DND-41 (cell line): ENCODE measurements around the gene CACHD1.

Experiments used
- ATAC-seq: fragments of 200-7000 bp; cut with Tn5 transposase; 3 replicates; pipeline ENCODE4 v1.9.1; 2021; ENCODE audit warnings: low read depth; ENCODE audit not compliant: insufficient read depth
- DNase-seq: peaks from one replicate; pipeline ENCODE4 v3.0.0-alpha.2; 2020
- H2AFZ ChIP-seq: 2 replicates; pipeline ENCODE4 v1.6.0; 2012; ENCODE audit warnings: low read depth, low read length
- H3K27ac ChIP-seq: 2 replicates; pipeline ENCODE4 v1.5.1; 2012; ENCODE audit warnings: low read length, inconsistent platforms
- H3K27me3 ChIP-seq: fragments of 200-600 bp; sonication (generic); 2 replicates; pipeline ENCODE4 v1.6.0; 2012; ENCODE audit warnings: low read length, mild to moderate bottlenecking, inconsistent platforms; ENCODE audit not compliant: insufficient read depth, poor library complexity
- H3K36me3 ChIP-seq: 2 replicates; pipeline ENCODE4 v1.5.1; 2012; ENCODE audit warnings: low read length, inconsistent platforms; ENCODE audit not compliant: insufficient read depth
- H3K4me1 ChIP-seq: 2 replicates; pipeline ENCODE4 v1.5.1; 2012; ENCODE audit warnings: mild to moderate bottlenecking, low read length; ENCODE audit not compliant: insufficient read depth
- H3K4me2 ChIP-seq: 2 replicates; pipeline ENCODE4 v1.6.0; 2012; ENCODE audit warnings: mild to moderate bottlenecking, moderate library complexity, low read length, inconsistent platforms; ENCODE audit not compliant: insufficient read depth
- H3K4me3 ChIP-seq, 2 experiments: fragments of 200-600 bp in 1 of 2; shearing (Covaris generic) in 1 of 2; 2 replicates each; pipeline ENCODE4 v1.5.1; 2012 to 2016; ENCODE audit warnings: inconsistent platforms in 2 of 2, low read length in 2 of 2, mild to moderate bottlenecking in 2 of 2, low read depth in 1 of 2, moderate library complexity in 1 of 2
- H3K79me2 ChIP-seq: 2 replicates; pipeline ENCODE4 v1.6.0; 2012; ENCODE audit warnings: low read length, inconsistent platforms; ENCODE audit not compliant: insufficient read depth
- H3K9ac ChIP-seq: 2 replicates; pipeline ENCODE4 v1.6.0; 2012; ENCODE audit warnings: low read depth, mild to moderate bottlenecking, inconsistent platforms, low read length, moderate library complexity
- H3K9me3 ChIP-seq: 2 replicates; pipeline ENCODE4 v1.5.1; 2012; ENCODE audit warnings: low read length, moderate library complexity, mild to moderate bottlenecking, inconsistent platforms; ENCODE audit not compliant: insufficient read depth, severe bottlenecking
- H4K20me1 ChIP-seq: 2 replicates; pipeline ENCODE4 v1.6.0; 2012; ENCODE audit warnings: low read length; ENCODE audit not compliant: insufficient read depth
- CTCF ChIP-seq: IDR thresholded peaks from 2 replicates; pipeline ENCODE4 v1.5.1; 2012; ENCODE audit warnings: borderline replicate concordance, low read length, moderate library complexity, mild to moderate bottlenecking; ENCODE audit not compliant: poor library complexity, severe bottlenecking; ENCODE audit errors: extremely low read depth
- EZH2 ChIP-seq: IDR thresholded peaks from 3 replicates; pipeline ENCODE4 v1.6.1; 2012; ENCODE audit warnings: borderline replicate concordance, low read depth, mild to moderate bottlenecking, moderate library complexity, low read length, inconsistent platforms; ENCODE audit not compliant: severe bottlenecking

CACHD1 gene

GRCh38 chr1:64692911-64693310 is 223.0 kb downstream of the CACHD1 start:
- no peaks in the 10 kb centered on the region for H4K20me1 ChIP-seq
- no peak overlapping the region for H2AFZ ChIP-seq
- H3K27me3 ChIP-seq = peaks cover 8% of the 10 kb centered on the region
- no peak overlapping the region for H3K9ac ChIP-seq
- no peaks in the 10 kb centered on the region for H3K4me1 ChIP-seq
- ATAC-seq (no peak), DNase-seq (no peak)
- TF ChIP-seq CTCF (no peak), EZH2 (no peak)
- H3K4me2 ChIP-seq = no peak overlapping the region
- H3K79me2 ChIP-seq = no peaks in the 10 kb centered on the region
- no peak overlapping the region for H3K27ac ChIP-seq
- no peaks in the 10 kb centered on the region for H3K36me3 ChIP-seq
- no peaks in the 10 kb centered on the region for H3K9me3 ChIP-seq
- no peak overlapping the region for H3K4me3 ChIP-seq

DNA sequence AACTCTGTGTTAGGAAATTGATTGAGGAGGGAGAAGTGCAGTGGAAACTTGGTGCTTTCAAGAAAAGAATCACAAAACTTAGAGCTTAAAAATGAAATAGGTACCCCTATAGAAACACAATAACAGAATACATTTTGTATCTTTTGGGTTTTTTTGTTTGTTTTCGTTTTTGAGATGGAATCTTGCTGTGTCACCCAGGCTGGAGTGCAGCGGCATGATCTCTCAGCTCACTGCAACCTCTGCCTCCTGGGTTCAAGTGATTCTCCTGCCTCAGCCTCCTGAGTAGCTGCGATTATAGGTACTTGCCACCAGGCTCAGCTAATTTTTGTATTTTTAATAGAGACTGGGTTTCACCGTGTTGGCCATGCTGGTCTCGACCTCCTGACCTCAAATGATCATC is 223.5 kb downstream of the CACHD1 start:
- no peak for TF ChIP-seq CTCF
- Histone ChIP-seq H3K79me2 (no peaks in the 10 kb centered on the region), H3K4me3 (no peak overlapping the region), H3K9me3 (no peaks in the 10 kb centered on the region), H2AFZ (no peak overlapping the region), H3K4me1 (no peaks in the 10 kb centered on the region), H3K27me3 (peaks cover 8% of the 10 kb centered on the region), H3K9ac (no peak overlapping the region), H3K4me2 (no peak overlapping the region), H3K27ac (no peak overlapping the region), H4K20me1 (no peaks in the 10 kb centered on the region), H3K36me3 (no peaks in the 10 kb centered on the region)
- DNase-seq (no peak), ATAC-seq (no peak)

- Histone ChIP-seq H3K4me3 (no peak overlapping the region), H2AFZ (no peak overlapping the region), H3K4me1 (no peaks in the 10 kb centered on the region), H3K27me3 (peaks cover 6% of the 10 kb centered on the region), H3K9ac (no peak overlapping the region), H4K20me1 (no peaks in the 10 kb centered on the region), H3K27ac (no peak overlapping the region), H3K4me2 (no peak overlapping the region), H3K36me3 (no peaks in the 10 kb centered on the region), H3K79me2 (no peaks in the 10 kb centered on the region), H3K9me3 (no peaks in the 10 kb centered on the region)
- ATAC-seq (no peak), DNase-seq (no peak)
- TF ChIP-seq CTCF (no peak), EZH2 (no peak)
These were observed 226.9 kb downstream of the CACHD1 start for GRCh38 chr1:64696879-64697278.

- ATAC-seq = no peak
- no peak for TF ChIP-seq CTCF
- TF ChIP-seq EZH2 = no peak
- H2AFZ ChIP-seq = no peak overlapping the region
These were observed 229.4 kb downstream of the CACHD1 start for GRCh38 chr1:64699327-64699726.

More at GRCh38 chr1:64699327-64699726, 229.4 kb downstream of the CACHD1 start:
- Histone ChIP-seq H3K27ac (no peak overlapping the region), H3K36me3 (no peaks in the 10 kb centered on the region), H4K20me1 (no peaks in the 10 kb centered on the region), H3K9ac (no peak overlapping the region), H3K9me3 (no peaks in the 10 kb centered on the region), H3K79me2 (no peaks in the 10 kb centered on the region), H3K4me3 (no peak overlapping the region), H3K4me2 (no peak overlapping the region), H3K4me1 (no peaks in the 10 kb centered on the region), H3K27me3 (peaks cover 4% of the 10 kb centered on the region)
- DNase-seq = no peak
